Caco-2 (cell line): Measurements from ENCODE around the gene SCN8A. TPM values are rescaled to one million over a fixed set of nuclear protein-coding genes. Genes with fewer than 3 reads are reported as not detected.

Experiments
- BruUV-seq: library from RNA; stranded (reverse); fragments of 400-500 nt; replicated peaks from 2 replicates; lab custom pipeline; 2021; lab: Mats Ljungman, UMichigan
- CTCF ChIA-PET: fragments of 300-600 bp; sonication (Branson Sonifier 250); formaldehyde crosslinking; loops from one replicate; lab custom pipeline; 2022; ENCODE audit warnings: antibody characterized with exemption; lab: Charles Lee
- POLR2A ChIA-PET: fragments of 300-600 bp; sonication (Branson Sonifier 250); formaldehyde crosslinking; loops from one replicate; lab custom pipeline; 2022; ENCODE audit warnings: antibody characterized with exemption; lab: Charles Lee
- DNase-seq, 2 experiments: peaks; one replicate each; pipeline versions ENCODE4 v3.0.0 to v3.0.0-alpha.2; 2020 to 2022
- H3K27me3 ChIP-seq: replicated peaks from 2 replicates; pipeline ENCODE4 v1.6.0; 2011; ENCODE audit warnings: low read length; ENCODE audit not compliant: control insufficient read depth, insufficient read depth
- H3K36me3 ChIP-seq: 2 replicates; pipeline ENCODE4 v1.5.1; 2011; ENCODE audit warnings: low read length; ENCODE audit not compliant: control insufficient read depth, insufficient read depth
- H3K4me1 ChIP-seq: fragments of 250-450 bp; sonication (Bioruptor Pico); 2 replicates; pipeline ENCODE4 v1.5.1; 2020; ENCODE audit warnings: mild to moderate bottlenecking
- H3K4me3 ChIP-seq: 2 replicates; pipeline ENCODE4 v1.5.1; 2011; ENCODE audit warnings: low read depth, mild to moderate bottlenecking, control low read depth, low read length
- H3K9me3 ChIP-seq: fragments of 250-450 bp; sonication (Bioruptor Pico); 2 replicates; pipeline ENCODE4 v1.5.1; 2020; ENCODE audit warnings: mild to moderate bottlenecking, moderate library complexity
- H3K27ac Mint-ChIP-seq: one replicate; pipeline ENCODE4 v1.8.0; 2022; ENCODE audit warnings: mixed read lengths; ENCODE audit not compliant: unreplicated experiment
- H3K27me3 Mint-ChIP-seq: one replicate; pipeline ENCODE4 v1.8.0; 2022; ENCODE audit warnings: mixed read lengths; ENCODE audit not compliant: insufficient read depth, unreplicated experiment
- H3K36me3 Mint-ChIP-seq: one replicate; pipeline ENCODE4 v1.8.0; 2022; ENCODE audit warnings: mild to moderate bottlenecking, mixed read lengths; ENCODE audit not compliant: insufficient read depth, unreplicated experiment
- H3K4me1 Mint-ChIP-seq: one replicate; pipeline ENCODE4 v1.8.0; 2022; ENCODE audit warnings: low read depth, mixed read lengths; ENCODE audit not compliant: unreplicated experiment
- H3K4me3 Mint-ChIP-seq: one replicate; pipeline ENCODE4 v1.8.0; 2022; ENCODE audit warnings: mild to moderate bottlenecking, moderate library complexity, mixed read lengths; ENCODE audit not compliant: unreplicated experiment
- H3K9me3 Mint-ChIP-seq: one replicate; pipeline ENCODE4 v1.8.0; 2022; ENCODE audit warnings: mixed read lengths; ENCODE audit not compliant: unreplicated experiment
- CTCF ChIP-seq, 2 experiments: fragments of 200-600 bp in 1 of 2; IDR thresholded peaks; 1 replicate in 1 of 2; 2 replicates in 1 of 2; pipeline versions ENCODE4 v1.5.1 to v1.8.0; 2011 to 2022; ENCODE audit warnings: antibody characterized with exemption in 1 of 2, control low read depth in 1 of 2, inconsistent platforms in 1 of 2, low read depth in 1 of 2, low read length in 1 of 2, mild to moderate bottlenecking in 1 of 2, moderate library complexity in 1 of 2; ENCODE audit not compliant: insufficient read depth in 1 of 2, severe bottlenecking in 1 of 2, unreplicated experiment in 1 of 2
- intact Hi-C: fragments of 100-400 bp; cut with micrococcal nuclease; formaldehyde crosslinking; loops from one replicate; pipeline ENCODE4 v1.10.0; 2022; ENCODE audit not compliant: unreplicated experiment
- total RNA-seq: library from RNA; stranded (reverse); gene quantifications from 2 replicates; pipeline ENCODE4 v1.2.3, GENCODE V29; 2022

The SCN8A gene
- total RNA-seq, 1 experiment from 2014 or later, result 16.5 TPM

GRCh38 chr12:51721282-51721940 lies 130.4 kb downstream of the SCN8A start:
- no peaks in the 10 kb centered on the region for H3K36me3 Mint-ChIP-seq
- no peaks in the 10 kb centered on the region for H3K9me3 Mint-ChIP-seq
- POLR2A ChIA-PET, result no interaction called here
- peaks cover 5% of the 10 kb centered on the region for H3K4me1 ChIP-seq
- intact Hi-C loops, result no loop called here
- CTCF ChIA-PET, result no interaction called here
- no TSS peak for BruUV-seq
- no peaks in the 10 kb centered on the region for H3K27me3 ChIP-seq
- H3K36me3 ChIP-seq, result no peaks in the 10 kb centered on the region; the same call in 1 of the 2 replicates
- no peak for DNase-seq
- no peaks in the 10 kb centered on the region for H3K27me3 Mint-ChIP-seq
- no peak for TF ChIP-seq CTCF (IDR thresholded peaks at IDR 0.05; ENCODE audit: insufficient read depth in 1 of 2, low read depth in 1 of 2, low read length in 1 of 2, severe bottlenecking in 1 of 2, unreplicated experiment in 1 of 2)
- no peak overlapping the region for H3K4me3 ChIP-seq
- H3K4me1 Mint-ChIP-seq, result peaks cover 4% of the 10 kb centered on the region
- H3K27ac Mint-ChIP-seq, result no peak overlapping the region
- H3K9me3 ChIP-seq, result no peaks in the 10 kb centered on the region
- no peak overlapping the region for H3K4me3 Mint-ChIP-seq

- Histone ChIP-seq H3K27me3 (no peaks in the 10 kb centered on the region), H3K4me1 (no peaks in the 10 kb centered on the region), H3K4me3 (no peak overlapping the region), H3K9me3 (no peaks in the 10 kb centered on the region), H3K36me3 (no peaks in the 10 kb centered on the region; the same call in 1 of the 2 replicates)
- Mint-ChIP-seq H3K9me3 (no peaks in the 10 kb centered on the region), H3K27ac (no peak overlapping the region), H3K4me3 (no peak overlapping the region), H3K36me3 (no peaks in the 10 kb centered on the region), H3K27me3 (no peaks in the 10 kb centered on the region), H3K4me1 (no peaks in the 10 kb centered on the region)
- ChIA-PET CTCF (no interaction called here), POLR2A (no interaction called here)
- BruUV-seq, result no TSS peak
- TF ChIP-seq CTCF (IDR thresholded peaks at IDR 0.05; ENCODE audit: insufficient read depth in 1 of 2, low read depth in 1 of 2, low read length in 1 of 2, severe bottlenecking in 1 of 2, unreplicated experiment in 1 of 2), result no peak
- intact Hi-C loops, result no loop called here
- no peak for DNase-seq
Observed at GRCh38 chr12:51722431-51722830, 131.4 kb downstream of the SCN8A start.

GRCh38 chr12:51726161-51726560 lies 135.1 kb downstream of the SCN8A start:
- ChIA-PET POLR2A (interaction anchor here (0.6 kb wide), 1 partner anchor 160 kb away, joined by 3 read pairs; no protein-coding TSS in a partner anchor), CTCF (no interaction called here)
- no TSS peak for BruUV-seq
- H3K9me3 ChIP-seq, result no peaks in the 10 kb centered on the region
- H3K4me3 Mint-ChIP-seq, result no peak overlapping the region
- no peaks in the 10 kb centered on the region for H3K36me3 Mint-ChIP-seq
- no peak overlapping the region for H3K27ac Mint-ChIP-seq
- no peak for DNase-seq
- no peak overlapping the region for H3K4me3 ChIP-seq
- no peaks in the 10 kb centered on the region for H3K27me3 ChIP-seq
- H3K9me3 Mint-ChIP-seq, result no peaks in the 10 kb centered on the region
- no peaks in the 10 kb centered on the region for H3K4me1 Mint-ChIP-seq
- no peak for TF ChIP-seq CTCF (IDR thresholded peaks at IDR 0.05; ENCODE audit: insufficient read depth in 1 of 2, low read depth in 1 of 2, low read length in 1 of 2, severe bottlenecking in 1 of 2, unreplicated experiment in 1 of 2)
- no peaks in the 10 kb centered on the region; the same call in 1 of the 2 replicates for H3K36me3 ChIP-seq
- intact Hi-C loops, result no loop called here
- no peaks in the 10 kb centered on the region for H3K27me3 Mint-ChIP-seq
- no peaks in the 10 kb centered on the region for H3K4me1 ChIP-seq
